ENCODE results near the gene PCBP4.
"Not testable (repeated sequence)": the region's sequence is repeated elsewhere in the genome, so short reads cannot be mapped to it uniquely, and the experiment has no call there.

PCBP4 gene

GRCh38 chr3:51930439-51930838 is 36.8 kb downstream of the PCBP4 start:
- DNase-seq (ENCODE audit: low spot score): no peak
- no peak overlapping the region for H3K4me3 ChIP-seq
- no peak for TF ChIP-seq CTCF (IDR thresholded peaks at IDR 0.05)
- no peak overlapping the region for H3K27ac ChIP-seq

GRCh38 chr3:51929420-51930003 is 37.7 kb downstream of the PCBP4 start:
- no peak for DNase-seq (ENCODE audit: low spot score)
- Histone ChIP-seq H3K4me3 (no peak overlapping the region), H3K27ac (no peak overlapping the region)
- no peak for TF ChIP-seq CTCF (IDR thresholded peaks at IDR 0.05)

GRCh38 chr3:51928981-51929380 is 38.3 kb downstream of the PCBP4 start:
- H3K27ac ChIP-seq; H3K4me3 ChIP-seq; DNase-seq (ENCODE audit: low spot score): not testable (repeated sequence)

GRCh38 chr3:51928438-51928837 is 38.8 kb downstream of the PCBP4 start:
- no peak overlapping the region for H3K27ac ChIP-seq
- DNase-seq (ENCODE audit: low spot score): no peak
- no peak for TF ChIP-seq CTCF (IDR thresholded peaks at IDR 0.05)
- no peak overlapping the region for H3K4me3 ChIP-seq

GRCh38 chr3:51927061-51927977 is 39.9 kb downstream of the PCBP4 start:
- Histone ChIP-seq H3K4me3 (no peak overlapping the region), H3K27ac (no peak overlapping the region)
- TF ChIP-seq CTCF (IDR thresholded peaks at IDR 0.05): no peak
- no peak for DNase-seq (ENCODE audit: low spot score)

- no peak for TF ChIP-seq CTCF (IDR thresholded peaks at IDR 0.05)
- H3K27ac ChIP-seq: no peak overlapping the region
- no peak overlapping the region for H3K4me3 ChIP-seq
- DNase-seq (ENCODE audit: low spot score): no peak
Measured at GRCh38 chr3:51921081-51921578, 46.1 kb downstream of the PCBP4 start.

- Histone ChIP-seq H3K27ac (no peak overlapping the region), H3K4me3 (no peak overlapping the region)
- DNase-seq (ENCODE audit: low spot score): no peak
- TF ChIP-seq CTCF (IDR thresholded peaks at IDR 0.05): no peak
Measured at GRCh38 chr3:51916418-51916817, 50.8 kb downstream of the PCBP4 start.

All from coronary artery (tissue), 2 donors.